Trophoblast cell (in vitro differentiated cells and primary cell): Measurements from ENCODE around the gene SLC1A7.
A peak's percentile ranks its signal among the peaks of the same experiment; 100 is the strongest.

Source experiments
- DNase-seq, 2 donors: peaks; one replicate each; pipeline ENCODE4 v3.0.0-alpha.2; 2016
- H2AFZ ChIP-seq: 2 replicates; pipeline ENCODE4 v1.6.1; 2013; ENCODE audit warnings: low read length, moderate library complexity, mild to moderate bottlenecking; ENCODE audit not compliant: insufficient read depth, poor library complexity
- H2AK5ac ChIP-seq: 2 replicates; pipeline ENCODE4 v1.6.1; 2013; ENCODE audit warnings: mild to moderate bottlenecking, low read length
- H2BK120ac ChIP-seq: 2 replicates; pipeline ENCODE4 v1.6.1; 2013; ENCODE audit warnings: low read length, mild to moderate bottlenecking, moderate library complexity; ENCODE audit not compliant: insufficient read depth, poor library complexity
- H2BK12ac ChIP-seq: 2 replicates; pipeline ENCODE4 v1.6.1; 2013; ENCODE audit warnings: mild to moderate bottlenecking, low read length, moderate library complexity
- H2BK5ac ChIP-seq: 2 replicates; pipeline ENCODE4 v1.6.1; 2013; ENCODE audit warnings: low read length, low read depth, moderate library complexity, mild to moderate bottlenecking; ENCODE audit not compliant: poor library complexity
- H3K14ac ChIP-seq: 2 replicates; pipeline ENCODE4 v1.6.1; 2013; ENCODE audit warnings: mild to moderate bottlenecking, low read length
- H3K18ac ChIP-seq: 2 replicates; pipeline ENCODE4 v1.6.1; 2013; ENCODE audit warnings: mild to moderate bottlenecking, low read length
- H3K23ac ChIP-seq: 2 replicates; pipeline ENCODE4 v1.6.1; 2013; ENCODE audit warnings: low read length
- H3K27ac ChIP-seq: 2 replicates; pipeline ENCODE4 v1.5.1; 2013; ENCODE audit warnings: low read depth, mild to moderate bottlenecking, inconsistent platforms, low read length, moderate library complexity
- H3K27me3 ChIP-seq: 2 replicates; pipeline ENCODE4 v1.6.1; 2013; ENCODE audit warnings: inconsistent platforms, mild to moderate bottlenecking, low read length, moderate library complexity; ENCODE audit not compliant: insufficient read depth
- H3K36me3 ChIP-seq, 2 experiments: 1 replicate in 1 of 2; 2 replicates in 1 of 2; pipeline ENCODE4 v1.6.1; 2013; ENCODE audit warnings: low read length in 2 of 2, mild to moderate bottlenecking in 2 of 2, moderate library complexity in 1 of 2; ENCODE audit not compliant: insufficient read depth in 2 of 2, control insufficient read depth in 1 of 2
- H3K4ac ChIP-seq: 2 replicates; pipeline ENCODE4 v1.6.1; 2013; ENCODE audit warnings: low read depth, mild to moderate bottlenecking, low read length, moderate library complexity
- H3K4me1 ChIP-seq, 2 experiments: 1 replicate in 1 of 2; 2 replicates in 1 of 2; pipeline ENCODE4 v1.6.1; 2013; ENCODE audit warnings: low read length in 2 of 2, mild to moderate bottlenecking in 2 of 2, moderate library complexity in 1 of 2; ENCODE audit not compliant: insufficient read depth in 2 of 2, control insufficient read depth in 1 of 2
- H3K4me2 ChIP-seq: 2 replicates; pipeline ENCODE4 v1.6.1; 2013; ENCODE audit warnings: inconsistent platforms, mild to moderate bottlenecking, low read length, moderate library complexity
- H3K4me3 ChIP-seq: 2 replicates; pipeline ENCODE4 v1.5.1; 2013; ENCODE audit warnings: mild to moderate bottlenecking, low read depth, low read length, inconsistent platforms
- H3K79me1 ChIP-seq: one replicate; pipeline ENCODE4 v1.6.1; 2013; ENCODE audit warnings: low read length
- H3K79me2 ChIP-seq: 2 replicates; pipeline ENCODE4 v1.6.1; 2013; ENCODE audit warnings: low read length, mild to moderate bottlenecking; ENCODE audit not compliant: control insufficient read depth, insufficient read depth, poor library complexity
- H3K9ac ChIP-seq: 2 replicates; pipeline ENCODE4 v1.6.1; 2013; ENCODE audit warnings: mild to moderate bottlenecking, low read length
- H3K9me3 ChIP-seq: 2 replicates; pipeline ENCODE4 v1.6.1; 2013; ENCODE audit warnings: low read depth, mild to moderate bottlenecking, control low read depth, inconsistent platforms, low read length; ENCODE audit not compliant: insufficient read depth
- H4K12ac ChIP-seq: 2 replicates; pipeline ENCODE4 v1.6.1; 2013; ENCODE audit warnings: low read depth, mild to moderate bottlenecking, low read length, moderate library complexity
- H4K8ac ChIP-seq: 2 replicates; pipeline ENCODE4 v1.6.1; 2013; ENCODE audit warnings: low read depth, mild to moderate bottlenecking, low read length, moderate library complexity
- H4K91ac ChIP-seq: one replicate; pipeline ENCODE4 v1.6.1; 2013; ENCODE audit warnings: low read depth, mild to moderate bottlenecking, low read length, moderate library complexity
- WGBS: extraction: QIAGEN DNeasy Blood & Tissue Kit; methylation state at CpG from one replicate; pipeline ENCODE4 v1.1.7; 2013; ENCODE audit warnings: missing lambda C conversion rate; ENCODE audit not compliant: insufficient read length, insufficient coverage; ENCODE audit errors: extremely low coverage; 5-methylcytosine and 5-hydroxymethylcytosine counted together

SLC1A7 gene

DNA sequence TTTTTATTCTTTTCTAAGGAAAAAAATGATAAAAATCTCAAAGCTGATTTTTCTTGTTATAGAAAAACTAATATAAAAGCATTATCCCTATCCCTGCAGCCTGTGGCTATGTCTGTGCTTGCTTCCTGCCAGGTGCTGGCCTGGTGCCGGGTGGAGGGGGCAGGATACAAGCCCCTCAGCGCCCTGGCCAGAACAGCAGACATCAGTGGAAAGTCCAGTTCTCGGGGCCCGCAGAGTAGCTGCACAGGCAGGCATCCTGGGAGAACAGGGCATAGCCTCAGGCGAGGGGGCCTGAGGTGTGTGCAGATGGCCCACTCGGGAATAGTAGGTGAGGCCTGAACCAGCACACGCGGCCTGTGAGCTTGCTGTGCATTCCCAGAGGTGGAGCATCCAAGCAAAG is 57.0 kb downstream of the SLC1A7 start:
- Histone ChIP-seq H3K4me3 (no peak overlapping the region), H3K27ac (no peak overlapping the region), H4K12ac (no peak overlapping the region), H3K14ac (no peak overlapping the region), H3K4me2 (no peak overlapping the region), H3K18ac (no peak overlapping the region), H3K9ac (no peak overlapping the region), H2BK12ac (no peak overlapping the region), H2BK5ac (no peak overlapping the region), H4K91ac (no peak overlapping the region), H3K9me3 (no peaks in the 10 kb centered on the region), H3K27me3 (no peaks in the 10 kb centered on the region), H3K4me1 (peaks cover 3 to 8% of the 10 kb centered on the region in 2 experiments), H4K8ac (no peak overlapping the region), H3K23ac (no peak overlapping the region), H2AFZ (no peak overlapping the region), H3K79me1 (no peaks in the 10 kb centered on the region), H3K4ac (no peak overlapping the region), H2AK5ac (no peak overlapping the region), H3K79me2 (no peaks in the 10 kb centered on the region), H2BK120ac (no peak overlapping the region), H3K36me3 (no peaks in the 10 kb centered on the region)
- DNase-seq: no peak
- WGBS: no CpG with 5 or more reads among the region's 8 CpGs

GRCh38 chr1:53084589-53084971 is 57.9 kb downstream of the SLC1A7 start:
- no peaks in the 10 kb centered on the region for H3K79me1 ChIP-seq
- no peaks in the 10 kb centered on the region for H3K9me3 ChIP-seq
- no peak overlapping the region for H3K4ac ChIP-seq
- no peaks in the 10 kb centered on the region for H3K27me3 ChIP-seq
- H4K12ac ChIP-seq: no peak overlapping the region
- no peaks in the 10 kb centered on the region for H3K79me2 ChIP-seq
- no peak overlapping the region for H3K18ac ChIP-seq
- H3K27ac ChIP-seq: no peak overlapping the region
- no peak overlapping the region for H4K91ac ChIP-seq
- H3K4me3 ChIP-seq: no peak overlapping the region
- no peak overlapping the region for H3K4me2 ChIP-seq
- no peak overlapping the region for H2BK5ac ChIP-seq
- no peak overlapping the region for H3K23ac ChIP-seq
- H2AK5ac ChIP-seq: no peak overlapping the region
- no peak overlapping the region for H2BK120ac ChIP-seq
- H3K36me3 ChIP-seq: no peaks in the 10 kb centered on the region
- peaks cover 2 to 6% of the 10 kb centered on the region in 2 experiments for H3K4me1 ChIP-seq
- H2BK12ac ChIP-seq: no peak overlapping the region
- no CpG with 5 or more reads among the region's 8 CpGs for WGBS
- no peak overlapping the region for H3K9ac ChIP-seq
- no peak overlapping the region for H2AFZ ChIP-seq
- DNase-seq: no peak
- H4K8ac ChIP-seq: no peak overlapping the region
- no peak overlapping the region for H3K14ac ChIP-seq

DNA sequence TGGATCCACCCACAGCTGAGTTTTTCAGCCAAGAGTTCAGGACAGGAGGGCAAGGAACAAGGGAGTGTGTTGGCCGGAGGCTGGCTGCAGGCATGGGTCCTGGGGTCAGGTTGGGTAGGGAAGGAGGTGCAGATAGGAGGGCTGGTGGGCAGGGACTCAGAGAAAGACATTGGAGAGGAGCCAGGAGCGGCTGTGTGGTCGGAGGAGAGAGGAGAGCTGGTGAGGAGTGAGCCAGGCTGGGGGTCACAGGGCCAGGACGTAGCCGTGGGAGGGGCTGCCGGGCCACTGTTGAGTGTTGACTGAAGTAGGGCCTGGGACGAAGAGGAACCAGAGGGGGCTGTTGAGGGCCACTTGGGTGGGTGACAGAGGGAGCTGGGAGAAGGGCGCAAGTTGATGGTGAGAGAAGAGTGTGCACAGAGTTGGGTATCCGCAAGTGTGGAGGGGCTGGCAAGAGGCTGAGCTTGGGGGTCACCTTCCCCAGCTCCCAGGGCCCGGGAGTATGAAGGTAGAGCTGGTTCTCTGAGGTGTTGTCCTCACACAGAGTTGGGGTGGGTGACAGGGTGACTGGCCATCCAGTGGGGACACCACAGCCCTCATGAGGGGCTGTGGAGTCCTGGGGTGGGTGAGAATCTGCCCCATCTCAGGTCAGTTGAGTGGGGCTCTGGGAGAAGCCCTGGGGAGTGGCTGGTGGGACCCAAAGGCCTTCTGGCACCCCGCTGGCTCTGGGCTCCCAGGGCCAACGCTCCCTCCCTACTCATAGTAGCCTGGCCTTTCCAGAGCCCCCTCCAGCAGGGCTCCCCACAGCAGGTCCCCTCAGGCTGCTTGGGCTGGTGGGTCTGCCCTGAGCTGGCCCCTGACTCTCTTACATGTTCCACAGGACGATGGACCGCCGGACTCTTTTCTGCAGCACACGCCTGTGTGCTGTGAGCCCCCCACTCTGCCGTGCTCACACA is 58.5 kb downstream of the SLC1A7 start:
- Histone ChIP-seq H3K79me1 (no peaks in the 10 kb centered on the region), H3K27me3 (no peaks in the 10 kb centered on the region), H3K18ac (no peak overlapping the region), H3K14ac (no peak overlapping the region), H3K4me1 (peaks cover 0 to 3% of the 10 kb centered on the region in 2 experiments), H4K12ac (no peak overlapping the region), H3K9ac (no peak overlapping the region), H2BK120ac (no peak overlapping the region), H3K79me2 (no peaks in the 10 kb centered on the region), H3K27ac (no peak overlapping the region), H3K9me3 (peaks cover 1% of the 10 kb centered on the region), H2BK12ac (no peak overlapping the region), H3K36me3 (no peaks in the 10 kb centered on the region), H3K4me2 (no peak overlapping the region), H4K91ac (no peak overlapping the region), H3K23ac (no peak overlapping the region), H3K4me3 (no peak overlapping the region), H2BK5ac (no peak overlapping the region), H2AFZ (no peak overlapping the region), H4K8ac (no peak overlapping the region), H3K4ac (no peak overlapping the region), H2AK5ac (no peak overlapping the region)
- WGBS: no CpG with 5 or more reads among the region's 17 CpGs
- DNase-seq: no peak

GRCh38 chr1:53082826-53083455 is 59.5 kb downstream of the SLC1A7 start:
- Histone ChIP-seq H3K27ac (no peak overlapping the region), H3K9ac (no peak overlapping the region), H3K18ac (no peak overlapping the region), H3K4ac (no peak overlapping the region), H3K14ac (no peak overlapping the region), H3K79me1 (no peaks in the 10 kb centered on the region), H3K4me1 (peaks cover 0 to 3% of the 10 kb centered on the region in 2 experiments), H4K8ac (no peak overlapping the region), H4K91ac (no peak overlapping the region), H2BK12ac (no peak overlapping the region), H3K36me3 (no peaks in the 10 kb centered on the region), H2BK120ac (no peak overlapping the region), H2AK5ac (no peak overlapping the region), H3K23ac (no peak overlapping the region), H3K9me3 (peaks cover 4% of the 10 kb centered on the region), H3K4me3 (peak overlapping the region; percentile 29), H3K79me2 (no peaks in the 10 kb centered on the region), H3K4me2 (no peak overlapping the region), H2AFZ (no peak overlapping the region), H4K12ac (no peak overlapping the region), H3K27me3 (no peaks in the 10 kb centered on the region), H2BK5ac (no peak overlapping the region)
- DNase-seq: no peak
- no CpG with 5 or more reads among the region's 13 CpGs for WGBS
